WTC11 (cell line): ENCODE results near the gene NSMCE1.

Source experiments
- NFYB ChIP-seq: sonication (generic); formaldehyde crosslinking; conservative IDR thresholded peaks from 2 replicates; pipeline ENCODE4 v1.8.0; 2022; ENCODE audit warnings: low read depth, missing genetic modification reagents
- TF ChIP-seq, protein P1 (sequence below): fragments of 200-600 bp; IDR thresholded peaks from 2 replicates; pipeline ENCODE4 v1.8.0; 2022; ENCODE audit warnings: antibody characterized with exemption
- TF ChIP-seq, protein P2 (sequence below): sonication (generic); formaldehyde crosslinking; IDR thresholded peaks from 2 replicates; pipeline ENCODE4 v1.8.0; 2022; ENCODE audit warnings: mild to moderate bottlenecking, missing genetic modification reagents

DNA sequence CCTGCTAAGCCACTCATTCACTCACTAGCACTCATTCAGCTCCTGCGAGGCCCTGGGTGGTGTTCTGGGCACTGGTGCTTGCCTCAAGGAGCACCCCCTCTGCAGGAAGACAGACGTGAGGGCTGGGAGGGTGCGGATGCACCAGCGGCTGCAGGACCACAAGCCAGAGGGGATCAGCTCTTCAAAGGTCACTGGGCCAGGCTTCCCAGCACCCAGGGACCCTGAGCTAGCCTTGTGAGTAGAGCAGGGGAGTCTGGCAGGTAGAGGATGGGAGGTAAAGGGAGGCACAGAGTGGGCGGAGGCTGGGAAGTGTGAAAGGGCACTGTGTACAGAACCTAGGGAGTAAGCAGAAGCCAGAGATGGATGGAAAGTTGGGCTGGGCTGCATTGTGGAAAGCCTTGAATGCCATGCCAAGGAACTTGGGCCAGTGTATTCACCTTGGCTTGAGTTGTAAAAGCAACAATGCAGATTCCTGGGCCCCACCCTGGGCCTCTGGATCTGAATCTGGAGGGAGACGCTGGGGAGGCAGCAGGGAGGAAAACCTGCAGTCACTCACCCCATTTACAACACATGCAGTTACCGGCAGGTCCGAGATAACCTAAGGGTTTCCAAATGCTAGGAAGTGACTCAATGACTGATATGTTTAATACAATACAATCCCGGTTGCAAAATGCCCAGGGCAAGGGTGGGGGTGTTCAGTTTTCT, 46.9 kb upstream of the NSMCE1 start:
- TF ChIP-seq, protein P1, sequence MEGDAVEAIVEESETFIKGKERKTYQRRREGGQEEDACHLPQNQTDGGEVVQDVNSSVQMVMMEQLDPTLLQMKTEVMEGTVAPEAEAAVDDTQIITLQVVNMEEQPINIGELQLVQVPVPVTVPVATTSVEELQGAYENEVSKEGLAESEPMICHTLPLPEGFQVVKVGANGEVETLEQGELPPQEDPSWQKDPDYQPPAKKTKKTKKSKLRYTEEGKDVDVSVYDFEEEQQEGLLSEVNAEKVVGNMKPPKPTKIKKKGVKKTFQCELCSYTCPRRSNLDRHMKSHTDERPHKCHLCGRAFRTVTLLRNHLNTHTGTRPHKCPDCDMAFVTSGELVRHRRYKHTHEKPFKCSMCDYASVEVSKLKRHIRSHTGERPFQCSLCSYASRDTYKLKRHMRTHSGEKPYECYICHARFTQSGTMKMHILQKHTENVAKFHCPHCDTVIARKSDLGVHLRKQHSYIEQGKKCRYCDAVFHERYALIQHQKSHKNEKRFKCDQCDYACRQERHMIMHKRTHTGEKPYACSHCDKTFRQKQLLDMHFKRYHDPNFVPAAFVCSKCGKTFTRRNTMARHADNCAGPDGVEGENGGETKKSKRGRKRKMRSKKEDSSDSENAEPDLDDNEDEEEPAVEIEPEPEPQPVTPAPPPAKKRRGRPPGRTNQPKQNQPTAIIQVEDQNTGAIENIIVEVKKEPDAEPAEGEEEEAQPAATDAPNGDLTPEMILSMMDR, result no peak
- TF ChIP-seq NFYB (CRISPR knock-in tag), result no peak
- TF ChIP-seq, protein P2, sequence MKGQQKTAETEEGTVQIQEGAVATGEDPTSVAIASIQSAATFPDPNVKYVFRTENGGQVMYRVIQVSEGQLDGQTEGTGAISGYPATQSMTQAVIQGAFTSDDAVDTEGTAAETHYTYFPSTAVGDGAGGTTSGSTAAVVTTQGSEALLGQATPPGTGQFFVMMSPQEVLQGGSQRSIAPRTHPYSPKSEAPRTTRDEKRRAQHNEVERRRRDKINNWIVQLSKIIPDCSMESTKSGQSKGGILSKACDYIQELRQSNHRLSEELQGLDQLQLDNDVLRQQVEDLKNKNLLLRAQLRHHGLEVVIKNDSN (CRISPR knock-in tag), result no peak
